Measurements from ENCODE around the gene RESF1. TPM values are rescaled to one million over a fixed set of nuclear protein-coding genes. Genes with fewer than 3 reads are reported as not detected.

RESF1 gene
- total RNA-seq, 1 experiment from 2014 or later, result 64.7 TPM

- TF ChIP-seq REST (IDR thresholded peaks at IDR 0.05; ENCODE audit: low read depth) (no peak), SP1 (IDR thresholded peaks at IDR 0.05; ENCODE audit: low read depth) (no peak), SIN3A (IDR thresholded peaks at IDR 0.05; ENCODE audit: low read depth) (no peak)
Measured at GRCh38 chr12:31929027-31929526, 30.1 kb upstream of the RESF1 start (continued).

- Histone ChIP-seq H3K9me2 (ENCODE audit: insufficient read depth) (no peaks in the 10 kb centered on the region), H3K9me3 (ENCODE audit: control insufficient read depth in 1 of 2, insufficient read depth in 1 of 2, low read depth in 1 of 2, low read length in 2 of 2) (no peaks in the 10 kb centered on the region; a peak in 1 of 4 replicates), H3K36me3 (ENCODE audit: control insufficient read depth in 1 of 2, insufficient read depth in 2 of 2, low read length in 2 of 2) (no peaks in the 10 kb centered on the region), H2AFZ (ENCODE audit: low read depth, low read length, poor library complexity, severe bottlenecking) (no peak overlapping the region), H3K4me3 (replicated peaks in 1 of 2; ENCODE audit: low read depth in 1 of 2, low read length in 2 of 2) (no peak overlapping the region), H4K20me1 (ENCODE audit: insufficient read depth) (no peaks in the 10 kb centered on the region), H3K27me3 (ENCODE audit: insufficient read depth, low read length) (no peaks in the 10 kb centered on the region), H3K4me2 (ENCODE audit: low read length) (no peak overlapping the region), H3K27ac (ENCODE audit: low read depth, low read length) (no peak overlapping the region), H3K79me2 (ENCODE audit: insufficient read depth, low read length) (no peaks in the 10 kb centered on the region), H3K4me1 (ENCODE audit: control insufficient read depth in 1 of 2, insufficient read depth in 2 of 2, low read length in 2 of 2) (peaks cover 0 to 11% of the 10 kb centered on the region in 2 experiments; a peak in 2 of 4 replicates), H3K9ac (ENCODE audit: low read length) (no peak overlapping the region)
- intact Hi-C loops (cut with micrococcal nuclease), result no loop called here
- TF ChIP-seq MAX (IDR thresholded peaks at IDR 0.05), result no peak
- TF ChIP-seq EGR1 (IDR thresholded peaks at IDR 0.05; ENCODE audit: low read depth), result no peak
- TF ChIP-seq ELF1 (IDR thresholded peaks at IDR 0.05; ENCODE audit: borderline replicate concordance, low read depth), result no peak
- TF ChIP-seq CEBPB (IDR thresholded peaks at IDR 0.05; ENCODE audit: low read depth), result no peak
- TF ChIP-seq REST (IDR thresholded peaks at IDR 0.05; ENCODE audit: low read depth), result no peak
- no peak for TF ChIP-seq SIN3A (IDR thresholded peaks at IDR 0.05; ENCODE audit: low read depth)
- no peak for TF ChIP-seq FOSL1 (IDR thresholded peaks at IDR 0.05; ENCODE audit: low read depth)
- peak; percentile 57; the same call in 1 of the 2 replicates for ATAC-seq
- BruUV-seq (replicated peaks), result no TSS peak
- DNase-seq (ENCODE audit: low read depth, low spot score), result no peak
- ChIA-PET RAD21 (ENCODE audit: low non-redundant PET in 1 of 2, low total read pairs in 2 of 2, uncharacterized antibody in 2 of 2, unreplicated experiment in 2 of 2) (no interaction called here), POLR2A (interaction anchor here (0.9 kb wide), 1 partner anchor 27 kb away, joined by 3 read pairs; the partner anchor contains the start of gene RESF1), CTCF (no interaction called here)
Measured at GRCh38 chr12:31931796-31932715, 27.2 kb upstream of the RESF1 start.

Data from HCT116 (cell line).